GM23338 (cell line): ENCODE results near the gene FHAD1. TPM values are rescaled to one million over a fixed set of nuclear protein-coding genes. Genes with fewer than 3 reads are reported as not detected.

Experiments
- ATAC-seq: fragments of 200-7000 bp; cut with Tn5 transposase; 3 replicates; pipeline ENCODE4 v1.9.1; 2020
- DNase-seq: peaks from one replicate; pipeline ENCODE4 v3.0.0-alpha.2; 2015; ENCODE audit warnings: low spot score
- H2AFZ ChIP-seq: fragments of 200-600 bp; sonication (generic); 2 replicates; pipeline ENCODE4 v1.8.0; 2016; ENCODE audit warnings: antibody characterized with exemption, mild to moderate bottlenecking, moderate library complexity
- H3F3A ChIP-seq: fragments of 200-600 bp; sonication (generic); replicated peaks from 2 replicates; pipeline ENCODE4 v1.8.0; 2017; ENCODE audit warnings: antibody characterized with exemption, mixed run types, low read depth
- H3K27ac ChIP-seq: fragments of 200-600 bp; sonication (generic); 2 replicates; pipeline ENCODE4 v1.6.1; 2016; ENCODE audit warnings: low read depth
- H3K27me3 ChIP-seq: fragments of 200-600 bp; sonication (generic); 2 replicates; pipeline ENCODE4 v1.8.0; 2016; ENCODE audit warnings: mild to moderate bottlenecking, mixed run types, moderate library complexity; ENCODE audit not compliant: insufficient read depth
- H3K36me3 ChIP-seq: fragments of 200-600 bp; sonication (generic); 2 replicates; pipeline ENCODE4 v1.8.0; 2016; ENCODE audit warnings: mild to moderate bottlenecking; ENCODE audit not compliant: insufficient read depth
- H3K4me1 ChIP-seq: fragments of 200-600 bp; sonication (generic); 2 replicates; pipeline ENCODE4 v1.8.0; 2016; ENCODE audit warnings: mild to moderate bottlenecking, moderate library complexity; ENCODE audit not compliant: insufficient read depth
- H3K4me2 ChIP-seq: fragments of 200-600 bp; sonication (generic); 2 replicates; pipeline ENCODE4 v1.7.1; 2017; ENCODE audit warnings: mixed run types
- H3K4me3 ChIP-seq: fragments of 200-600 bp; sonication (generic); 2 replicates; pipeline ENCODE4 v1.6.1; 2016; ENCODE audit warnings: mixed run types
- H3K79me2 ChIP-seq: fragments of 200-600 bp; sonication (generic); replicated peaks from 2 replicates; pipeline ENCODE4 v1.8.0; 2017; ENCODE audit warnings: mild to moderate bottlenecking; ENCODE audit not compliant: insufficient read depth
- H3K9me2 ChIP-seq: fragments of 200-600 bp; sonication (generic); 2 replicates; pipeline ENCODE4 v1.8.0; 2017; ENCODE audit not compliant: insufficient read depth
- H4K20me1 ChIP-seq: fragments of 200-600 bp; sonication (generic); replicated peaks from 2 replicates; pipeline ENCODE4 v1.8.0; 2017; ENCODE audit warnings: mild to moderate bottlenecking; ENCODE audit not compliant: insufficient read depth
- H3K27ac Mint-ChIP-seq: 2 replicates; pipeline ENCODE4 v1.8.0; 2020; ENCODE audit warnings: inconsistent platforms, mild to moderate bottlenecking, moderate library complexity, mixed read lengths
- H3K27me3 Mint-ChIP-seq: 3 replicates; pipeline ENCODE4 v1.8.0; 2022; ENCODE audit warnings: low read depth, mild to moderate bottlenecking, moderate library complexity, mixed read lengths, inconsistent platforms; ENCODE audit not compliant: insufficient read depth, poor library complexity
- H3K36me3 Mint-ChIP-seq: 3 replicates; pipeline ENCODE4 v1.8.0; 2021; ENCODE audit warnings: low read depth, mild to moderate bottlenecking, inconsistent platforms, moderate library complexity, mixed read lengths
- H3K4me1 Mint-ChIP-seq: 3 replicates; pipeline ENCODE4 v1.8.0; 2020; ENCODE audit warnings: mild to moderate bottlenecking, inconsistent platforms, mixed read lengths
- H3K4me3 Mint-ChIP-seq: 3 replicates; pipeline ENCODE4 v1.8.0; 2021; ENCODE audit warnings: moderate library complexity, mild to moderate bottlenecking, inconsistent platforms, mixed read lengths
- H3K9me3 Mint-ChIP-seq: 3 replicates; pipeline ENCODE4 v1.8.0; 2020; ENCODE audit warnings: moderate library complexity, mild to moderate bottlenecking, inconsistent platforms, mixed read lengths
- CREB1 ChIP-seq: fragments of 250-450 bp; sonication (Bioruptor Pico); IDR thresholded peaks from 2 replicates; pipeline ENCODE4 v1.5.0; 2020; ENCODE audit warnings: low read depth, mild to moderate bottlenecking, moderate library complexity
- CTCF ChIP-seq, 2 experiments: fragments of 200-600 bp in 1 of 2; sonication (generic) in 1 of 2; conservative IDR thresholded peaks; 2 replicates each; pipeline versions ENCODE4 v1.5.1 to v1.6.1; 2016 to 2017; ENCODE audit warnings: antibody characterized with exemption in 2 of 2, low read depth in 2 of 2, mild to moderate bottlenecking in 2 of 2, moderate library complexity in 1 of 2
- EZH2 ChIP-seq: fragments of 200-600 bp; sonication (generic); IDR thresholded peaks from one replicate; pipeline ENCODE4 v1.8.0; 2017; ENCODE audit warnings: antibody characterized with exemption, mild to moderate bottlenecking, low read depth; ENCODE audit not compliant: unreplicated experiment
- EZH2phosphoT487 ChIP-seq: fragments of 200-600 bp; sonication (generic); IDR thresholded peaks from one replicate; pipeline ENCODE4 v1.8.1; 2018; ENCODE audit warnings: antibody characterized with exemption; ENCODE audit not compliant: unreplicated experiment
- JUNB ChIP-seq: IDR thresholded peaks from one replicate; pipeline ENCODE4 v1.6.1; 2016; ENCODE audit warnings: antibody characterized with exemption; ENCODE audit not compliant: unreplicated experiment
- ZNF114 ChIP-seq: fragments of 250-450 bp; sonication (Bioruptor Pico); IDR thresholded peaks from 2 replicates; pipeline ENCODE4 v1.5.0; 2020; ENCODE audit warnings: mild to moderate bottlenecking, moderate library complexity
- polyA plus RNA-seq: library from polyadenylated mRNA; unstranded; fragments of >200 nt; fragmentation: Nextera tagmentation; extraction: Ambion mirVana; gene quantifications from 2 replicates; pipeline ENCODE4 v1.2.1, GENCODE V29; 2016
- total RNA-seq: library from RNA; depleted of rRNA; stranded (reverse); fragments of >200 nt; shearing (Covaris generic); gene quantifications from 2 replicates; pipeline ENCODE4 v1.2.3, GENCODE V29; 2014
- TF ChIP-seq, protein P1 (sequence below): IDR thresholded peaks from 2 replicates; pipeline ENCODE4 v1.6.1; 2016; ENCODE audit warnings: antibody characterized with exemption
- TF ChIP-seq, protein P2 (sequence below): IDR thresholded peaks from one replicate; pipeline ENCODE4 v1.6.1; 2018; ENCODE audit warnings: antibody characterized with exemption; ENCODE audit not compliant: unreplicated experiment

FHAD1 gene
- total and polyA plus RNA-seq, 2 experiments from 2014 or later, result 1.8 to 3.3 TPM

- no peak for TF ChIP-seq ZNF114 (CRISPR knock-in tag)
Observed at GRCh38 chr1:15236321-15236721, 10.7 kb upstream of the FHAD1 start (continued).

- ATAC-seq (no peak), DNase-seq (no peak)
- no peak overlapping the region for H3K4me3 ChIP-seq
- H3K4me1 ChIP-seq, result peaks cover 9% of the 10 kb centered on the region; the same call in 1 of the 2 replicates
- no peaks in the 10 kb centered on the region for H3F3A ChIP-seq
- Mint-ChIP-seq H3K4me3 (no peak overlapping the region), H3K27me3 (peaks cover 3% of the 10 kb centered on the region), H3K9me3 (no peaks in the 10 kb centered on the region), H3K4me1 (peaks cover 13% of the 10 kb centered on the region), H3K27ac (no peak overlapping the region), H3K36me3 (no peaks in the 10 kb centered on the region)
- no peaks in the 10 kb centered on the region for H4K20me1 ChIP-seq
- H3K4me2 ChIP-seq, result no peak overlapping the region
- H3K79me2 ChIP-seq, result no peaks in the 10 kb centered on the region
- no peak overlapping the region for H3K27ac ChIP-seq
- no peaks in the 10 kb centered on the region for H3K27me3 ChIP-seq
- H3K9me2 ChIP-seq, result no peaks in the 10 kb centered on the region
- peak overlapping the region; percentile 87 for H2AFZ ChIP-seq
- no peaks in the 10 kb centered on the region for H3K36me3 ChIP-seq
- TF ChIP-seq EZH2phosphoT487, result no peak
- TF ChIP-seq, protein P1, sequence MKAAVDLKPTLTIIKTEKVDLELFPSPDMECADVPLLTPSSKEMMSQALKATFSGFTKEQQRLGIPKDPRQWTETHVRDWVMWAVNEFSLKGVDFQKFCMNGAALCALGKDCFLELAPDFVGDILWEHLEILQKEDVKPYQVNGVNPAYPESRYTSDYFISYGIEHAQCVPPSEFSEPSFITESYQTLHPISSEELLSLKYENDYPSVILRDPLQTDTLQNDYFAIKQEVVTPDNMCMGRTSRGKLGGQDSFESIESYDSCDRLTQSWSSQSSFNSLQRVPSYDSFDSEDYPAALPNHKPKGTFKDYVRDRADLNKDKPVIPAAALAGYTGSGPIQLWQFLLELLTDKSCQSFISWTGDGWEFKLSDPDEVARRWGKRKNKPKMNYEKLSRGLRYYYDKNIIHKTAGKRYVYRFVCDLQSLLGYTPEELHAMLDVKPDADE, result no peak
- TF ChIP-seq CTCF (conservative IDR thresholded peaks at IDR 0.05; ENCODE audit: low read depth in 2 of 2), result no peak
- TF ChIP-seq ZNF114 (CRISPR knock-in tag), result no peak
- no peak for TF ChIP-seq CREB1 (CRISPR knock-in tag)
Observed at GRCh38 chr1:15236746-15237145, 10.3 kb upstream of the FHAD1 start.

GRCh38 chr1:15238789-15239188, 8.2 kb upstream of the FHAD1 start:
- Histone ChIP-seq H3K27me3 (no peaks in the 10 kb centered on the region), H3K9me2 (no peaks in the 10 kb centered on the region), H3F3A (no peaks in the 10 kb centered on the region), H3K36me3 (no peaks in the 10 kb centered on the region; the same call in 1 of the 2 replicates), H3K4me2 (no peak overlapping the region), H3K4me3 (no peak overlapping the region), H4K20me1 (no peaks in the 10 kb centered on the region), H3K4me1 (peaks cover 9% of the 10 kb centered on the region; the same call in 1 of the 2 replicates), H3K27ac (no peak overlapping the region), H3K79me2 (no peaks in the 10 kb centered on the region), H2AFZ (no peak overlapping the region)
- no peak for ATAC-seq
- DNase-seq, result no peak
- Mint-ChIP-seq H3K36me3 (no peaks in the 10 kb centered on the region), H3K9me3 (no peaks in the 10 kb centered on the region), H3K4me1 (peaks cover 13% of the 10 kb centered on the region), H3K27me3 (peaks cover 5% of the 10 kb centered on the region), H3K27ac (no peak overlapping the region), H3K4me3 (no peak overlapping the region)
- no peak for TF ChIP-seq CREB1 (CRISPR knock-in tag)
- TF ChIP-seq JUNB, result no peak
- TF ChIP-seq, protein P2, sequence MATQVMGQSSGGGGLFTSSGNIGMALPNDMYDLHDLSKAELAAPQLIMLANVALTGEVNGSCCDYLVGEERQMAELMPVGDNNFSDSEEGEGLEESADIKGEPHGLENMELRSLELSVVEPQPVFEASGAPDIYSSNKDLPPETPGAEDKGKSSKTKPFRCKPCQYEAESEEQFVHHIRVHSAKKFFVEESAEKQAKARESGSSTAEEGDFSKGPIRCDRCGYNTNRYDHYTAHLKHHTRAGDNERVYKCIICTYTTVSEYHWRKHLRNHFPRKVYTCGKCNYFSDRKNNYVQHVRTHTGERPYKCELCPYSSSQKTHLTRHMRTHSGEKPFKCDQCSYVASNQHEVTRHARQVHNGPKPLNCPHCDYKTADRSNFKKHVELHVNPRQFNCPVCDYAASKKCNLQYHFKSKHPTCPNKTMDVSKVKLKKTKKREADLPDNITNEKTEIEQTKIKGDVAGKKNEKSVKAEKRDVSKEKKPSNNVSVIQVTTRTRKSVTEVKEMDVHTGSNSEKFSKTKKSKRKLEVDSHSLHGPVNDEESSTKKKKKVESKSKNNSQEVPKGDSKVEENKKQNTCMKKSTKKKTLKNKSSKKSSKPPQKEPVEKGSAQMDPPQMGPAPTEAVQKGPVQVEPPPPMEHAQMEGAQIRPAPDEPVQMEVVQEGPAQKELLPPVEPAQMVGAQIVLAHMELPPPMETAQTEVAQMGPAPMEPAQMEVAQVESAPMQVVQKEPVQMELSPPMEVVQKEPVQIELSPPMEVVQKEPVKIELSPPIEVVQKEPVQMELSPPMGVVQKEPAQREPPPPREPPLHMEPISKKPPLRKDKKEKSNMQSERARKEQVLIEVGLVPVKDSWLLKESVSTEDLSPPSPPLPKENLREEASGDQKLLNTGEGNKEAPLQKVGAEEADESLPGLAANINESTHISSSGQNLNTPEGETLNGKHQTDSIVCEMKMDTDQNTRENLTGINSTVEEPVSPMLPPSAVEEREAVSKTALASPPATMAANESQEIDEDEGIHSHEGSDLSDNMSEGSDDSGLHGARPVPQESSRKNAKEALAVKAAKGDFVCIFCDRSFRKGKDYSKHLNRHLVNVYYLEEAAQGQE, result no peak
- TF ChIP-seq EZH2, result no peak
